Suprapubic skin (tissue), 4 donors: ENCODE measurements around the gene CHD2.

Experiments
- CTCF ChIP-seq, 2 donors: fragments of 200-600 bp in 1 of 2; fragments of 450-650 bp in 1 of 2; sonication (generic) in 1 of 2; IDR thresholded peaks; one replicate each; pipeline ENCODE4 v1.5.1; 2016 to 2019; ENCODE audit warnings: antibody characterized with exemption in 2 of 2, mild to moderate bottlenecking in 1 of 2, moderate library complexity in 1 of 2
- EP300 ChIP-seq: sonication (generic); formaldehyde crosslinking; IDR thresholded peaks from one replicate; pipeline ENCODE4 v1.6.1; 2017; ENCODE audit warnings: antibody characterized with exemption
- POLR2A ChIP-seq, 2 donors: fragments of 450-650 bp; IDR thresholded peaks; one replicate each; pipeline ENCODE4 v1.6.1; 2017; ENCODE audit warnings: antibody characterized with exemption in 2 of 2, mild to moderate bottlenecking in 2 of 2, moderate library complexity in 2 of 2
- POLR2AphosphoS5 ChIP-seq, 3 donors: sonication (generic); formaldehyde crosslinking; IDR thresholded peaks; one replicate each; pipeline ENCODE4 v1.6.1; 2017; ENCODE audit warnings: antibody characterized with exemption in 3 of 3

GRCh38 chr15:93072411-93073394 is 172.6 kb downstream of the CHD2 start:
- TF ChIP-seq CTCF (IDR thresholded peaks at IDR 0.05): peak in 1 of 2 donors; percentile 14
- no peak for TF ChIP-seq EP300
- TF ChIP-seq POLR2AphosphoS5 (IDR thresholded peaks at IDR 0.05): no peak
- peak in 1 of 2 donors; percentile 52 for TF ChIP-seq POLR2A (IDR thresholded peaks at IDR 0.05)
